H1 (cell line): ENCODE data around the gene TFR2. TPM values are rescaled to one million over a fixed set of nuclear protein-coding genes. Genes with fewer than 3 reads are reported as not detected.
A peak's percentile ranks its signal among the peaks of the same experiment; 100 is the strongest.

ENCODE experiments used
- CEBPB ChIP-seq: IDR thresholded peaks from 2 replicates; pipeline ENCODE4 v1.6.1; 2012; ENCODE audit warnings: low read depth, low read length
- CTCF ChIP-seq, 3 experiments: IDR thresholded peaks; 1 replicate in 2 of 3; 2 replicates in 1 of 3; pipeline versions ENCODE4 v1.5.1 to v1.6.1; 2011; ENCODE audit warnings: low read length in 3 of 3, mild to moderate bottlenecking in 3 of 3, inconsistent platforms in 2 of 3, low read depth in 1 of 3, moderate library complexity in 1 of 3; ENCODE audit not compliant: insufficient read depth in 1 of 3; ENCODE audit errors: control extremely low read depth in 1 of 3
- RAD21 ChIP-seq, 2 experiments: IDR thresholded peaks in 1 of 2; conservative IDR thresholded peaks in 1 of 2; 2 replicates each; pipeline ENCODE4 v1.6.1; 2011; ENCODE audit warnings: low read depth in 2 of 2, low read length in 2 of 2, improper control_type of control experiment in 1 of 2, inconsistent platforms in 1 of 2, mild to moderate bottlenecking in 1 of 2, moderate library complexity in 1 of 2
- SAP30 ChIP-seq: fragments of 300-600 bp; sonication (generic); IDR thresholded peaks from 2 replicates; pipeline ENCODE4 v1.7.1; 2012; ENCODE audit warnings: low read length, moderate library complexity, mild to moderate bottlenecking, inconsistent platforms; ENCODE audit not compliant: insufficient read depth, insufficient replicate concordance
- SIN3A ChIP-seq, 2 experiments: IDR thresholded peaks in 1 of 2; conservative IDR thresholded peaks in 1 of 2; 2 replicates each; pipeline ENCODE4 v1.6.1; 2011 to 2012; ENCODE audit warnings: low read length in 2 of 2, improper control_type of control experiment in 1 of 2, low read depth in 1 of 2, mild to moderate bottlenecking in 1 of 2
- TCF12 ChIP-seq: IDR thresholded peaks from 2 replicates; pipeline ENCODE4 v1.6.1; 2011; ENCODE audit warnings: low read depth, mild to moderate bottlenecking, low read length
- polyA plus RNA-seq, 7 experiments: library from polyadenylated mRNA; depleted of rRNA in 3 of 7; stranded (reverse) in 5 of 7; unstranded in 2 of 7; fragments of >200 nt in 5 of 7; fragments of 200-250 nt in 2 of 7; gene quantifications; 1 replicate in 5 of 7; 2 replicates in 1 of 7; 4 replicates in 1 of 7; pipeline versions ENCODE4 v1.2.1 to v1.2.3, GENCODE V29; 2011 to 2013; ENCODE audit warnings: missing spikeins in 2 of 7, mixed read lengths in 2 of 7
- total RNA-seq: library from RNA; stranded (reverse); fragmentation: NEBNext Ultra II Directional; extraction: Animal tissue kit (Norgen Biotek cat#: 25700); gene quantifications from 2 replicates; pipeline ENCODE4 v1.2.1, GENCODE V29; 2021
- TF ChIP-seq, protein P1 (sequence below): fragments of 300-600 bp; sonication (generic); IDR thresholded peaks from 2 replicates; pipeline ENCODE4 v1.7.1; 2012; ENCODE audit warnings: low read length, moderate library complexity, mild to moderate bottlenecking, inconsistent platforms; ENCODE audit not compliant: insufficient replicate concordance

The TFR2 gene
- total and polyA plus RNA-seq, 2 of the 8 experiments (the other 6 are each of a cell fraction or from before 2014, with no cell fraction given) = 4.6 to 5.7 TPM

- TF ChIP-seq, protein P1, sequence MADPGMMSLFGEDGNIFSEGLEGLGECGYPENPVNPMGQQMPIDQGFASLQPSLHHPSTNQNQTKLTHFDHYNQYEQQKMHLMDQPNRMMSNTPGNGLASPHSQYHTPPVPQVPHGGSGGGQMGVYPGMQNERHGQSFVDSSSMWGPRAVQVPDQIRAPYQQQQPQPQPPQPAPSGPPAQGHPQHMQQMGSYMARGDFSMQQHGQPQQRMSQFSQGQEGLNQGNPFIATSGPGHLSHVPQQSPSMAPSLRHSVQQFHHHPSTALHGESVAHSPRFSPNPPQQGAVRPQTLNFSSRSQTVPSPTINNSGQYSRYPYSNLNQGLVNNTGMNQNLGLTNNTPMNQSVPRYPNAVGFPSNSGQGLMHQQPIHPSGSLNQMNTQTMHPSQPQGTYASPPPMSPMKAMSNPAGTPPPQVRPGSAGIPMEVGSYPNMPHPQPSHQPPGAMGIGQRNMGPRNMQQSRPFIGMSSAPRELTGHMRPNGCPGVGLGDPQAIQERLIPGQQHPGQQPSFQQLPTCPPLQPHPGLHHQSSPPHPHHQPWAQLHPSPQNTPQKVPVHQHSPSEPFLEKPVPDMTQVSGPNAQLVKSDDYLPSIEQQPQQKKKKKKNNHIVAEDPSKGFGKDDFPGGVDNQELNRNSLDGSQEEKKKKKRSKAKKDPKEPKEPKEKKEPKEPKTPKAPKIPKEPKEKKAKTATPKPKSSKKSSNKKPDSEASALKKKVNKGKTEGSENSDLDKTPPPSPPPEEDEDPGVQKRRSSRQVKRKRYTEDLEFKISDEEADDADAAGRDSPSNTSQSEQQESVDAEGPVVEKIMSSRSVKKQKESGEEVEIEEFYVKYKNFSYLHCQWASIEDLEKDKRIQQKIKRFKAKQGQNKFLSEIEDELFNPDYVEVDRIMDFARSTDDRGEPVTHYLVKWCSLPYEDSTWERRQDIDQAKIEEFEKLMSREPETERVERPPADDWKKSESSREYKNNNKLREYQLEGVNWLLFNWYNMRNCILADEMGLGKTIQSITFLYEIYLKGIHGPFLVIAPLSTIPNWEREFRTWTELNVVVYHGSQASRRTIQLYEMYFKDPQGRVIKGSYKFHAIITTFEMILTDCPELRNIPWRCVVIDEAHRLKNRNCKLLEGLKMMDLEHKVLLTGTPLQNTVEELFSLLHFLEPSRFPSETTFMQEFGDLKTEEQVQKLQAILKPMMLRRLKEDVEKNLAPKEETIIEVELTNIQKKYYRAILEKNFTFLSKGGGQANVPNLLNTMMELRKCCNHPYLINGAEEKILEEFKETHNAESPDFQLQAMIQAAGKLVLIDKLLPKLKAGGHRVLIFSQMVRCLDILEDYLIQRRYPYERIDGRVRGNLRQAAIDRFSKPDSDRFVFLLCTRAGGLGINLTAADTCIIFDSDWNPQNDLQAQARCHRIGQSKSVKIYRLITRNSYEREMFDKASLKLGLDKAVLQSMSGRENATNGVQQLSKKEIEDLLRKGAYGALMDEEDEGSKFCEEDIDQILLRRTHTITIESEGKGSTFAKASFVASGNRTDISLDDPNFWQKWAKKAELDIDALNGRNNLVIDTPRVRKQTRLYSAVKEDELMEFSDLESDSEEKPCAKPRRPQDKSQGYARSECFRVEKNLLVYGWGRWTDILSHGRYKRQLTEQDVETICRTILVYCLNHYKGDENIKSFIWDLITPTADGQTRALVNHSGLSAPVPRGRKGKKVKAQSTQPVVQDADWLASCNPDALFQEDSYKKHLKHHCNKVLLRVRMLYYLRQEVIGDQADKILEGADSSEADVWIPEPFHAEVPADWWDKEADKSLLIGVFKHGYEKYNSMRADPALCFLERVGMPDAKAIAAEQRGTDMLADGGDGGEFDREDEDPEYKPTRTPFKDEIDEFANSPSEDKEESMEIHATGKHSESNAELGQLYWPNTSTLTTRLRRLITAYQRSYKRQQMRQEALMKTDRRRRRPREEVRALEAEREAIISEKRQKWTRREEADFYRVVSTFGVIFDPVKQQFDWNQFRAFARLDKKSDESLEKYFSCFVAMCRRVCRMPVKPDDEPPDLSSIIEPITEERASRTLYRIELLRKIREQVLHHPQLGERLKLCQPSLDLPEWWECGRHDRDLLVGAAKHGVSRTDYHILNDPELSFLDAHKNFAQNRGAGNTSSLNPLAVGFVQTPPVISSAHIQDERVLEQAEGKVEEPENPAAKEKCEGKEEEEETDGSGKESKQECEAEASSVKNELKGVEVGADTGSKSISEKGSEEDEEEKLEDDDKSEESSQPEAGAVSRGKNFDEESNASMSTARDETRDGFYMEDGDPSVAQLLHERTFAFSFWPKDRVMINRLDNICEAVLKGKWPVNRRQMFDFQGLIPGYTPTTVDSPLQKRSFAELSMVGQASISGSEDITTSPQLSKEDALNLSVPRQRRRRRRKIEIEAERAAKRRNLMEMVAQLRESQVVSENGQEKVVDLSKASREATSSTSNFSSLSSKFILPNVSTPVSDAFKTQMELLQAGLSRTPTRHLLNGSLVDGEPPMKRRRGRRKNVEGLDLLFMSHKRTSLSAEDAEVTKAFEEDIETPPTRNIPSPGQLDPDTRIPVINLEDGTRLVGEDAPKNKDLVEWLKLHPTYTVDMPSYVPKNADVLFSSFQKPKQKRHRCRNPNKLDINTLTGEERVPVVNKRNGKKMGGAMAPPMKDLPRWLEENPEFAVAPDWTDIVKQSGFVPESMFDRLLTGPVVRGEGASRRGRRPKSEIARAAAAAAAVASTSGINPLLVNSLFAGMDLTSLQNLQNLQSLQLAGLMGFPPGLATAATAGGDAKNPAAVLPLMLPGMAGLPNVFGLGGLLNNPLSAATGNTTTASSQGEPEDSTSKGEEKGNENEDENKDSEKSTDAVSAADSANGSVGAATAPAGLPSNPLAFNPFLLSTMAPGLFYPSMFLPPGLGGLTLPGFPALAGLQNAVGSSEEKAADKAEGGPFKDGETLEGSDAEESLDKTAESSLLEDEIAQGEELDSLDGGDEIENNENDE = no peak
- TF ChIP-seq SAP30 (no peak), RAD21 (IDR thresholded peaks at IDR 0.05 in 1 of 2, conservative IDR thresholded peaks at IDR 0.05 in 1 of 2; ENCODE audit: low read depth in 2 of 2, low read length in 2 of 2) (peak; percentile 29 to 47; a peak in 3 of 4 replicates), SIN3A (conservative IDR thresholded peaks at IDR 0.05 in 1 of 2, IDR thresholded peaks at IDR 0.05 in 1 of 2; ENCODE audit: low read depth in 1 of 2, low read length in 2 of 2) (no peak; a peak in 1 of 4 replicates), CEBPB (no peak), TCF12 (no peak), CTCF (IDR thresholded peaks at IDR 0.05; ENCODE audit: control extremely low read depth in 1 of 3, insufficient read depth in 1 of 3, low read depth in 1 of 3, low read length in 3 of 3) (peak; percentile 25 to 59 (median 49); a peak in 3 of 4 replicates)
Measured at GRCh38 chr7:100612730-100613390, 28.5 kb downstream of the TFR2 start (continued).
